Stimulated activated CD4-positive, alpha-beta T cell treated with anti-CD3 and anti-CD28 coated beads, Interleukin-1b, Interleukin-23, amount 100 ng/mL, for 24 hours (primary cell): ENCODE data around the gene AKAP6.

Experiments used
- DNase-seq, 4 experiments: peaks; one replicate each; pipeline ENCODE4 v3.0.0-alpha.2; 2020; ENCODE audit warnings: low read depth in 4 of 4, low spot score in 1 of 4

The AKAP6 gene

DNA sequence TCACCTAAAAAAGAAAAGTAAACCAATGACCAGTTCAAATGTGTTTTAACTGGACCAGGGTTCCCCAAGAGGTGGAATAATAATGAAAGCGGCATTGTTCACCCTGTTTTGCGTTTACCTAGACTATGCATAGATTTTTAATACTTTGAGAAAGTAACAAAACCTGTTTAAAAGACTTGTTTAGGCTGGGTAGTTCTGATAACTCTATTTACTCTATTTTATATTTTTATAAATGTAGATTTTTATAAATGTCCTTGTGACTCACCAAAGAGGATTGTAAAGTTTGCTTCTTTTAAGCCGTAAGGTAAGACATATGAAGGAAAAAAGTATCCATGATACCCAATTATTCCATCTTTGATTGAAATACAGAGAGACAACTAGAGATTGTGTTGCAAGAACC lies 321.6 kb downstream of the AKAP6 start:
- no peak for DNase-seq

DNA sequence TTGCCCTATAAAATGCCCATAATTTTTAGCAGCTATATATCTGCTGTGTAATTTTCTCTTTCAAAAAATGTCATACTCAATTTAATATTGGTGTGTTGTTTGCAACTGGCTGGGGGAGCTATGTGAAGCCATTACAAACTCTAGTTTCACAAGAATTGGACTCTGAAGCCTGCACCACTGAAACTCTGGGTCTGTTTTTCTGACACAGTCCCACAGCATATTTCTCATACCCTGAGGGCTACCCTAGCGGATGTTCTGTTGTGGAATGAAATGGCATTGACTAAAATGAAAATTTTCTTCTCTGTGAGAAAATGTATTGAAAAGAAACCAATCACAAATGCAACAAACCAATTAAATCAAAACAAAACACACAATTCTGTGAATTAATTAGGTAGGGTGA lies 325.0 kb downstream of the AKAP6 start:
- DNase-seq = no peak

DNA sequence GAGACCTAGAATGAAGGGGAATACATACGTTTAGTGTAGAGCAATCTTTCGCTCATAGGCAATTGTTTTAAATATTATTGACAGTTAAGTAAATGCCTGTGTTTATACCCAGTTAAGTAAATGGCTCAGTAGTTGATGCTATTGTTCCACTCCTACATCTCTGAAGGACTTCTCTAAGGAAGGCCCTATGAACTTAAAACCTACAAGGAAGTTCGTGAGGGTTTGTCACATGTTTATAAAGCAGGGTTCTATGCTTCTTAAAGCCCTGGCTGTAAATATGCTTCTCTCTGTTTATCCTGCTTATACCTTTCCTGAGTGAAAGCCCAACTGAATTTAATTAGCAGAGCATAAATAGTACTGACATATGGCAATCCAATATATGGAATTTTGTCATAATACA lies 327.5 kb downstream of the AKAP6 start:
- DNase-seq = no peak

GRCh38 chr14:32657081-32657480 lies 328.0 kb downstream of the AKAP6 start:
- no peak for DNase-seq

GRCh38 chr14:32661216-32661615 lies 332.1 kb downstream of the AKAP6 start:
- DNase-seq = no peak

GRCh38 chr14:32662211-32662610 lies 333.1 kb downstream of the AKAP6 start:
- DNase-seq = no peak

DNA sequence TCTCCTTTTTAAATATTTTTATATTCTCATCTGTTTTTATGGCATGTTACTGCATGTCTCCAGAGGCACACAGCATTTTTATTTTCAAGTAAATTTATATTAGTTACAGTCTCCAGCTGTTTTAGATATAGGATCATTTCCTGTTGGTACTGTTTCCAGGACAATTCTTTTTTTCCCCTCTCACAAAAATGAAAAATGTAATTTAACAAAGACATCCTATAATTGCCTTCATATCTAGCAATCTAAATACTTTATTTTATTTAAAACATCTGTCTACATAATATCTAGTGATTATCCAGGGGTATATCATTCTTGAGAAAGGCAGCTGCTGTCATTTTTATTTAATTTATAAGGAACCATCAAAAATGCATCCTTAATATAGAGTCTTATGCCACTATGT lies 337.2 kb downstream of the AKAP6 start:
- DNase-seq = no peak

DNA sequence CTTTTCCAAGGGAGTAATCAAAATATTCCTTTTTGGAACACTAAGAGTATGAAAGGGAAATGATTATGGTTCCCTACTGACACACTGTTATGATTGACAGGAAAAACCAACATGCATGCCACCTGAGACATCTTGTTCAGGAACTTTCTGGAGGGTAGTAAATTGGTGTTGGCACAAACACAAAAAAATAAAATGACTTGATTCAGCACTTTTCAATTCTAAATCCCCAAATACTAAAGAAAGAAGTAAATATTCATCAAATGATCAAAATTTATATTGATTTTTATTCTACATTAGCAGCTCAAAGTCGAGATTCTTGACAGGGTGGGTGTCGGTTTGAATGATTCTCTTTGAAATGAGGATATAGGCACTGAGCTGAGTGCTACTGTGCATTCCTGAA lies 338.2 kb downstream of the AKAP6 start:
- no peak for DNase-seq

DNA sequence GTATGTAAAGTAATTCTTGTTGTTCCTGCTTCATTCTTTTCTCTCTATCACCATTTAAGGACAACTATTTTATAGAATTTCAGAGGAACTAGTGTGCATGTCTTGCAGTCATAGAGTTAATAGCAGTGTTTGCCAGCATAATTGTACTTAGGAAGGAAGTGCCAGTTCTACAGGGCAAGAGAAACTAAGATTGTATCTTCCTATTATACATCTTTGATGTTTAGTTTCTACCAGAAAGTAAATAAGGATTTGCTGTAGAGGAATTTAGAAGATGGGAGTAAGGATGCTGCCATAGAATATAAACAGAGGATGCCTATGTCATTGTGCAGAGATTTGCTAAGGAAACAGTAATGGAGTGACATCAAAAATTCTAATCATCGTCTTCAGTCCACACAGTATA lies 338.7 kb downstream of the AKAP6 start:
- DNase-seq = no peak

DNA sequence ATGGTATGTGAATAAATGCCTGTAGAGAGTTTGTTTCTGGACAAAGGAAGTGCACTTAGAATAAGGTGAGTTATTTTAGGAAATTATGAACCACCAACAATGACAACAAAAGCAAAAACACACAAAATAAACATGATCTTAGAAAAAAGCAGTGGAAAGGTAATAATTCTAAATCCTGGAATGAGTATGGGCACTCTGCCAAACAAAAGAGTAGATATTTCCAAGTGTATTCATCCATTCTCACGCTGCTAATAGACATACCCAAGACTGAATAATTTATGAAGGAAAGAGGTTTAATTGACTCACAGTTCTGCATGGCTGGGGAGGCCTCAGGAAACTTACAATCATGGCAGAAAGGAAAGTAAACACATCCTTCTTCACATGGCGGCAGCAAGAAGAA lies 340.3 kb downstream of the AKAP6 start:
- DNase-seq = no peak

GRCh38 chr14:32675433-32675832 lies 346.3 kb downstream of the AKAP6 start:
- DNase-seq = no peak

- no peak for DNase-seq
Observed at GRCh38 chr14:32677129-32677780, 348.2 kb downstream of the AKAP6 start.

DNA sequence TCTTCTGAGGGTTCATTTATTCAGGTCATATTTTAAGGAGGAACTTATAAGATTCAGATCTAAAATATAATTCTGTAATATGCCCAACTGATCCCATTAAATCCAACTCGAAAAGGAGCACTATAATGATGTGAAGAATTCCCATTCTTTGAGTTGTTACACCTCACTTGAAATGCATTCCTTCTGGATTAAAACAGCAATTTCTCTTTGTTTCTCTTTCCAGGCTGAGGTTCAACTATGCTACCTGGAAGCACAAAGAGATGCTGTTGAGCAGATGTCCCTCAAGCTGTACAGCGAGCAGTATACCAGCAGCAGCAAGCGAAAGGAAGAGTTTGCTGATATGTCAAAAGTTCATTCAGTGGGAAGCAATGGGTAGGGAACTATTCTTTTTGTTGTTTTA lies 349.0 kb downstream of the AKAP6 start:
- no peak for DNase-seq

GRCh38 chr14:32679927-32680612 lies 351.0 kb downstream of the AKAP6 start:
- no peak for DNase-seq

- DNase-seq = no peak
Observed at GRCh38 chr14:32681598-32681997, 352.5 kb downstream of the AKAP6 start.

DNA sequence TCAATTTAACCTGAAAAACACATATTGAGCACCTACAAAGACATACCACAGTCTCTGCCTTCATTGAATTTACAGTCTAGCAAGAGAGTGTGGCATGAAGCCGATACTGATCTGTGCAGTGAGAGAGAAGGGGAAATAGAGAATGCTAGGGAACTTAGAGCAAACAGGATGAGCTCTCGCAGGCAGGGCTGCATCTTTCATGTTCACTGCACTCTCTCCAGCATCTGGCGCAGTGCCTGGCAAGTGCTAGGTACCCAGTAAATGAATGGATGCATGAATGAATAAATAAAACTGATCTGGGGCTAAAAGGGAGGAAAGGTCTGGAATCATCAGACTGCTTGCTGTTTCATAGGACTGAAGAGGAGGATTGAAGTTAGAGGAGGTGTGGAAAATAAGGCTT lies 353.1 kb downstream of the AKAP6 start:
- DNase-seq = no peak

- DNase-seq = no peak
Observed at GRCh38 chr14:32683679-32684078, 354.6 kb downstream of the AKAP6 start.

DNA sequence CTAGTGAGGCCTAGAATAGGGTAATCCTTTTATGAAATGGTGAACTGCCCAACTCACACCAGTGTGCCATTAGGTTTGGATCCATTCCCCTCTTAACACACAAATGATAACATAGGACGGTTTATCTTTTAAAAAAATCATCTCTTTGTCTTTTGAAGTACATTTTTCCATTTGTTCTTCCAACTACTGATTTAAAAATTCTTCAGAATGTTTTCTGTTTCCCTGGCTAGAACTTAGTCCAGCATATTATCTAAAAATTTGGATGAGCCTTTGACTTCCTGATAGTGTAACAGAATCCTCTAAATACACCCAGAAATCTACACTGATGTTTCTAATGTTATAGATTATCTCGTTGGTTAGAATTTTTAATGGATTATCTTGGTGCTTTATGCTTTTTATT lies 359.8 kb downstream of the AKAP6 start:
- no peak for DNase-seq

DNA sequence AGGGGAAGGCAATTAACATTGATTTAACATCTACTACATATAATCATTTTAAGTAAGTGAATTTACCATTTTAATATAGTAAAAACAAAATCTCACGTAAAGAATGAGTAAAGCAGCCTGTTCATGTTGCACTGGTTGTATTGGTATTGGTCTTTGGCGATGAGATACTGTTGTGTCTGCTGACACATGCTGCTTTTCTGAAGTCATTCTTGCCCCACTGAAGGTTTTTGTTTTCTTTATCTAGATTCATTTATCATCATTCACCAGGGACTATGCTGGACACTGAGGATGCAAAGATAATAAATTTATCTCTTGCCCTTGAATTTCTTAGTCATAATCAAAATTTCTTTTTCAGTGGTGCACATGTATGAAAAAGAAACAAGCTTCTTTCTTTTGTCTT lies 363.3 kb downstream of the AKAP6 start:
- no peak for DNase-seq

DNA sequence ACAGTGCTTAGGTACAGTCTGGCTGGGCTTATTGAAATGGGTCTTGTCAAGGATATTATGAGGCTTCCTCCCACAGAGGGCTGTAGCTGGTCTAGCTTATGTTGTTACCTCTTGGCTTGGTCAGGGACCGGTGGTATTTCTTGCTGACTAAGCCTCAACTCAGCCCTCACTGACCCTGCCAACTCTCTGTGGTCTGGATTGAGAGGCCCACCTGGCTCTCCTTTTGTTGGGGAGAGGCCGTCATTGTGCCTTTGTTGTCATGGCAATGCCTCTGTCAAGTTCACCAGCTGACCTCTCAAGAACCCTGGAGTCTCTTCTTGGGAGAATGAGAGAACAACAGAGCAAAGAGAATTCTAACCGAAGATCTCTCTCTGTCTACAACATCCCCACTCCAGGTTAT lies 364.0 kb downstream of the AKAP6 start:
- no peak for DNase-seq

DNA sequence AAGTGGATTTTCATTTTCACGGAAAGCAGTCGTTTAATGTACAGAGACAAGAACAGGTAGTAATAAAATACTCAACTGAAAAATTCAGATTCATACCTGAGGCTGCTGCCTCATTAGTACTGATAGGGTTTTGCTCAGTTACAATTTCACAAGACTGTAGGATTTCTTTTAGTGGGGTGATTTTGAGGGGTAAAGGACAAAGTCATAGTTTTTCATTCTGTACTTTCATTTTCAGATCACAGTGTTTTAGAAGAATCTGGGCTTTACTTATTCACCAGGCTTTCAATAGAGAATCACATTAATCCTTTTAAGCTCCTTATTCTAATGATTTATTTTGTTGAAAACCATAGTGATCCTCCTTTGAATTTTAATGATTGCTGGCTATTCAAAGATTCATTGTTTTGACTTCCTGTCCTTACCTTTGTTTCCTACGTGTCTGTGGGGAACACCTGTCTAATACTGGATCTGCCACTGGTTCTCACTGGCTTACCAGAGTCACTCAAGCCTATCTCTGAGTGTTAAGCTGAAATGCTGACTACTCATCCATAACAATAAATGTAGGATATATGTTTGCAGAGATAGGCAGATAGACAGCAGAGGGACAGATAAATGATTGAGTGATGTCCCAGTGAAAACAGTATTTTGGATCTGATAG lies 365.8 kb downstream of the AKAP6 start:
- no peak for DNase-seq

DNA sequence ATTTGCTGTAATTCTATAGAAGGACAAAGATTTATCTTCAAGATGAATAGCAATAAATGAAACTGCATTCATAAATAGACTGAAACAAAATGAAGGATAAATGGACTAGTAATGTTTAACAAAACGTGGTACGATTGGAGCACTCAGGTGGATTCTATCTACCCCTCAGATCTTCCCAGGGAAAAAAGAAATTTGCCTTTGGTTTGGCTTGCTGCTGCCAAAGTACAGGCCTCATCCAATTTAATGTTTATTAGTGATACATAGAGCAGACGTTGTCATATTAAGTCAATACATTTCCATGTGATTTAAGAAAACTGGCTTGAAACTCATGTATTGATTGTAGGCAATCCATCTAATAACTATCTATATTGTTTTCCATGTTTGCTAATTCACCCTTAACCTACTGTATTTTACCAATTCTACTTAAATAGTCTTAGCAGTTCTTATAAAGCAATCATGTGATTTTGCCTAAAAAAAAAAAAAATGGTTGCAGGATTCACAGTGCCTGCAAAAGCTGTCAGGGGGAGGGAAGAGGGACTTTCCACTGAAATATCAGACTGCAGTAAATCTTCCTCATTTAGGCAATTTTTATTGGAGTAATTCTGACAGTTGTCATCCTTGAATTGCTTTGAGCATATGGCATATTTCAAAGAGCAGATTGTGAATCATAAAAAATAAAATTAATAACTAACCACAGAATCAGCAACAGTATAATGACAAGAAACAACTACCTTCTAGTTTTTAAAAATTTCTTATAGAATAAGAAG lies 367.4 kb downstream of the AKAP6 start:
- no peak for DNase-seq
